HL-60 (cell line): ENCODE data around the gene PRDM8.

ENCODE experiments used
- DNase-seq, 2 experiments: peaks; one replicate each; pipeline ENCODE4 v3.0.0-alpha.2; 2010 to 2020; ENCODE audit warnings: low read depth in 1 of 2, low spot score in 1 of 2
- H3K27ac ChIP-seq: fragments of 250-450 bp; sonication (Bioruptor Pico); replicated peaks from 2 replicates; pipeline ENCODE4 v1.5.1; 2020; ENCODE audit warnings: mild to moderate bottlenecking, moderate library complexity
- H3K27me3 ChIP-seq: fragments of 250-450 bp; sonication (Bioruptor Pico); 2 replicates; pipeline ENCODE4 v1.5.1; 2021; ENCODE audit warnings: mild to moderate bottlenecking, moderate library complexity; ENCODE audit not compliant: insufficient read depth, poor library complexity, severe bottlenecking
- H3K4me3 ChIP-seq: replicated peaks from 2 replicates; pipeline ENCODE4 v1.5.1; 2011; ENCODE audit warnings: mild to moderate bottlenecking, control low read depth, low read length; ENCODE audit not compliant: insufficient read depth
- GABPA ChIP-seq: IDR thresholded peaks from 2 replicates; pipeline ENCODE4 v1.6.1; 2012; ENCODE audit warnings: low read depth
- POLR2AphosphoS5 ChIP-seq: IDR thresholded peaks from 2 replicates; pipeline ENCODE4 v1.6.1; 2012; ENCODE audit warnings: low read depth
- SPI1 ChIP-seq: IDR thresholded peaks from 2 replicates; pipeline ENCODE4 v1.6.1; 2012; ENCODE audit warnings: low read depth, mild to moderate bottlenecking, borderline replicate concordance
- TF ChIP-seq, protein P1 (sequence below): IDR thresholded peaks from 2 replicates; pipeline ENCODE4 v1.6.1; 2012; ENCODE audit warnings: low read depth; ENCODE audit not compliant: insufficient replicate concordance
- TF ChIP-seq, protein P2 (sequence below): IDR thresholded peaks from one replicate; pipeline ENCODE4 v1.5.1; 2011; ENCODE audit warnings: low read length, control low read depth, inconsistent platforms; ENCODE audit not compliant: insufficient read depth

PRDM8 gene

GRCh38 chr4:80221161-80221560, 23.9 kb downstream of the PRDM8 start:
- Histone ChIP-seq H3K4me3 (no peak overlapping the region), H3K27ac (no peak overlapping the region), H3K27me3 (peaks cover 9% of the 10 kb centered on the region)
- TF ChIP-seq SPI1 (no peak), POLR2AphosphoS5 (no peak), GABPA (no peak)
- TF ChIP-seq, protein P1, sequence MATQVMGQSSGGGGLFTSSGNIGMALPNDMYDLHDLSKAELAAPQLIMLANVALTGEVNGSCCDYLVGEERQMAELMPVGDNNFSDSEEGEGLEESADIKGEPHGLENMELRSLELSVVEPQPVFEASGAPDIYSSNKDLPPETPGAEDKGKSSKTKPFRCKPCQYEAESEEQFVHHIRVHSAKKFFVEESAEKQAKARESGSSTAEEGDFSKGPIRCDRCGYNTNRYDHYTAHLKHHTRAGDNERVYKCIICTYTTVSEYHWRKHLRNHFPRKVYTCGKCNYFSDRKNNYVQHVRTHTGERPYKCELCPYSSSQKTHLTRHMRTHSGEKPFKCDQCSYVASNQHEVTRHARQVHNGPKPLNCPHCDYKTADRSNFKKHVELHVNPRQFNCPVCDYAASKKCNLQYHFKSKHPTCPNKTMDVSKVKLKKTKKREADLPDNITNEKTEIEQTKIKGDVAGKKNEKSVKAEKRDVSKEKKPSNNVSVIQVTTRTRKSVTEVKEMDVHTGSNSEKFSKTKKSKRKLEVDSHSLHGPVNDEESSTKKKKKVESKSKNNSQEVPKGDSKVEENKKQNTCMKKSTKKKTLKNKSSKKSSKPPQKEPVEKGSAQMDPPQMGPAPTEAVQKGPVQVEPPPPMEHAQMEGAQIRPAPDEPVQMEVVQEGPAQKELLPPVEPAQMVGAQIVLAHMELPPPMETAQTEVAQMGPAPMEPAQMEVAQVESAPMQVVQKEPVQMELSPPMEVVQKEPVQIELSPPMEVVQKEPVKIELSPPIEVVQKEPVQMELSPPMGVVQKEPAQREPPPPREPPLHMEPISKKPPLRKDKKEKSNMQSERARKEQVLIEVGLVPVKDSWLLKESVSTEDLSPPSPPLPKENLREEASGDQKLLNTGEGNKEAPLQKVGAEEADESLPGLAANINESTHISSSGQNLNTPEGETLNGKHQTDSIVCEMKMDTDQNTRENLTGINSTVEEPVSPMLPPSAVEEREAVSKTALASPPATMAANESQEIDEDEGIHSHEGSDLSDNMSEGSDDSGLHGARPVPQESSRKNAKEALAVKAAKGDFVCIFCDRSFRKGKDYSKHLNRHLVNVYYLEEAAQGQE: no peak
- TF ChIP-seq, protein P2, sequence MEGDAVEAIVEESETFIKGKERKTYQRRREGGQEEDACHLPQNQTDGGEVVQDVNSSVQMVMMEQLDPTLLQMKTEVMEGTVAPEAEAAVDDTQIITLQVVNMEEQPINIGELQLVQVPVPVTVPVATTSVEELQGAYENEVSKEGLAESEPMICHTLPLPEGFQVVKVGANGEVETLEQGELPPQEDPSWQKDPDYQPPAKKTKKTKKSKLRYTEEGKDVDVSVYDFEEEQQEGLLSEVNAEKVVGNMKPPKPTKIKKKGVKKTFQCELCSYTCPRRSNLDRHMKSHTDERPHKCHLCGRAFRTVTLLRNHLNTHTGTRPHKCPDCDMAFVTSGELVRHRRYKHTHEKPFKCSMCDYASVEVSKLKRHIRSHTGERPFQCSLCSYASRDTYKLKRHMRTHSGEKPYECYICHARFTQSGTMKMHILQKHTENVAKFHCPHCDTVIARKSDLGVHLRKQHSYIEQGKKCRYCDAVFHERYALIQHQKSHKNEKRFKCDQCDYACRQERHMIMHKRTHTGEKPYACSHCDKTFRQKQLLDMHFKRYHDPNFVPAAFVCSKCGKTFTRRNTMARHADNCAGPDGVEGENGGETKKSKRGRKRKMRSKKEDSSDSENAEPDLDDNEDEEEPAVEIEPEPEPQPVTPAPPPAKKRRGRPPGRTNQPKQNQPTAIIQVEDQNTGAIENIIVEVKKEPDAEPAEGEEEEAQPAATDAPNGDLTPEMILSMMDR: no peak
- DNase-seq: no peak

- Histone ChIP-seq H3K27ac (no peak overlapping the region), H3K27me3 (peaks cover 3% of the 10 kb centered on the region), H3K4me3 (no peak overlapping the region)
- DNase-seq: no peak
- TF ChIP-seq GABPA (no peak), SPI1 (no peak)
- TF ChIP-seq, protein P1: no peak
- TF ChIP-seq, protein P2: no peak
Measured at GRCh38 chr4:80225595-80225994, 28.3 kb downstream of the PRDM8 start.

- TF ChIP-seq SPI1 (no peak), GABPA (no peak), POLR2AphosphoS5 (no peak)
- TF ChIP-seq, protein P1: no peak
- TF ChIP-seq, protein P2: no peak
- Histone ChIP-seq H3K4me3 (no peak overlapping the region), H3K27me3 (peaks cover 3% of the 10 kb centered on the region), H3K27ac (no peak overlapping the region)
- DNase-seq: no peak
Measured at GRCh38 chr4:80226094-80226493, 28.8 kb downstream of the PRDM8 start.
